Umbilical cord (tissue), 2 donors: ENCODE data around the gene WBP1. TPM values are rescaled to one million over a fixed set of nuclear protein-coding genes. Genes with fewer than 3 reads are reported as not detected.
"Not testable (repeated sequence)": the region's sequence is repeated elsewhere in the genome, so short reads cannot be mapped to it uniquely, and the experiment has no call there.

Experiments
- DNase-seq: peaks from one replicate; pipeline ENCODE4 v3.0.0-alpha.2; 2015; ENCODE audit warnings: low spot score
- total RNA-seq: library from RNA; depleted of rRNA; stranded (reverse); fragments of >200 nt; gene quantifications from one replicate; pipeline ENCODE4 v1.2.3, GENCODE V29; 2014; ENCODE audit warnings: low replicate concordance; ENCODE audit not compliant: insufficient read depth

WBP1 gene
- total RNA-seq, 1 donor from 2014 or later, result 29.4 TPM

GRCh38 chr2:74450570-74451190, 7.6 kb upstream of the WBP1 start:
- DNase-seq, result no peak

- peak; percentile 99 for DNase-seq
These were observed 3.4 kb upstream of the WBP1 start, which contains the start of gene INO80B for GRCh38 chr2:74454654-74455511. TSS of gene INO80B (plus strand) at chr2:74455087. CDS start at chr2:74455117, 30 bp downstream.

GRCh38 chr2:74457129-74457548, 1.1 kb upstream of the WBP1 start:
- no peak for DNase-seq

GRCh38 chr2:74457549-74458131, 598 bp upstream of the WBP1 start:
- no peak for DNase-seq

- DNase-seq, result peak; percentile 57
These were observed 713 bp downstream of the WBP1 start for GRCh38 chr2:74458938-74459363.

GRCh38 chr2:74459503-74460118, 1.4 kb downstream of the WBP1 start:
- not testable (repeated sequence) for DNase-seq

- not testable (repeated sequence) for DNase-seq
These were observed 1.9 kb downstream of the WBP1 start for GRCh38 chr2:74460187-74460586.

GRCh38 chr2:74461187-74462053, 3.2 kb downstream of the WBP1 start:
- DNase-seq, result no peak

- DNase-seq, result no peak
These were observed 4.0 kb downstream of the WBP1 start for GRCh38 chr2:74462054-74462785.

- no peak for DNase-seq
These were observed 4.5 kb downstream of the WBP1 start for GRCh38 chr2:74462786-74463105.

GRCh38 chr2:74464406-74464805, 6.2 kb downstream of the WBP1 start:
- DNase-seq, result no peak

GRCh38 chr2:74470742-74471141, 12.5 kb downstream of the WBP1 start:
- not testable (repeated sequence) for DNase-seq

GRCh38 chr2:74471332-74472065, 13.3 kb downstream of the WBP1 start:
- no peak for DNase-seq

GRCh38 chr2:74472086-74472944, 14.1 kb downstream of the WBP1 start, which contains the start of gene MRPL53:
TSS of gene MRPL53 (minus strand) at chr2:74472680. CDS start at chr2:74472660, 20 bp downstream.
- DNase-seq, result peak; percentile 97

GRCh38 chr2:74472945-74473258, 14.7 kb downstream of the WBP1 start:
- DNase-seq, result no peak

- no peak for DNase-seq
These were observed 16.2 kb downstream of the WBP1 start for GRCh38 chr2:74474481-74474880.

- DNase-seq, result no peak
These were observed 16.7 kb downstream of the WBP1 start for GRCh38 chr2:74474899-74475298.

- no peak for DNase-seq
These were observed 23.2 kb downstream of the WBP1 start for GRCh38 chr2:74481431-74481830.
